CD4-positive, alpha-beta T cell treated with Interleukin-4 for 4 hours (primary cell): Measurements from ENCODE around the gene CDH13.

Source experiments
- DNase-seq: peaks from one replicate; pipeline ENCODE4 v3.0.0-alpha.2; 2020

Gene CDH13

GRCh38 chr16:82629441-82630027, 2.8 kb downstream of the CDH13 start:
- DNase-seq, result no peak

DNA sequence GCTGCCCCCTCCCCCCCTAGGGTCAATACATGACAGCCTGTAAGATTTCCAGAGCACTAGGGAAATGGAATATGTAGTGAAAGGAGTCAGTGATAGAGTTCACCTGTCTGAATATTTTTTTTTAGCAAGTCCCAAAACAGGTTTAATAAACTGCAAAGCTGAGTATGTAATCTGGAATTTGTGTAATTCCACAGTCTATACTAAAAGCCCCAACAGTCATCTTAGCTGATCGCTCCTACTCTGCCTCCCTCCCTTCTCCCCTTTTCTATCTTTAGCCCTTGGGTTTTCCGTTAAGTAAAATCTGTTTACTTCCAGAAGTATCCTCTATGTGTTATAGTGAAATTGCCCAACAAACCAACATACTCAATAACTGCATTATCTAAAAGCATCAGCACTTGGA, 3.5 kb downstream of the CDH13 start:
- DNase-seq, result no peak

DNA sequence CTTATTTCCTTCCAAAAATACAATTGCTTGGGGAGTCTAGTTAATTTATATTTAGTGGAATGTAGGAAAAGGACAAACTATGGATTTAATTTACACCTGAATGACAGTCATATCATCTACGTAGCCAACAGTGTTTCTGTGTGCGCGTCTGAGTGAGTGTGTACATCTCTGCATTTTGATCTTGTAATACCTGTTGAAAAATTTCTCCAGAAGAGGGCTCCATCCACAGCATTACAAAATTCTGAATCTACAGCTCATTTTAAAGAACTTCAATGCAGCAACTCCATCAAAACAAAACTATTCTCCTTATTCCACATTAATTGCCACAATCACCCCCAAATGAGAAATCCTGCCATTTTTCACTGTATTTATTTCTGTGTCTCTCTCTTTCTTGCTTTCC, 3.9 kb downstream of the CDH13 start:
- no peak for DNase-seq

- no peak for DNase-seq
Measured at GRCh38 chr16:82631701-82632685, 5.2 kb downstream of the CDH13 start.

DNA sequence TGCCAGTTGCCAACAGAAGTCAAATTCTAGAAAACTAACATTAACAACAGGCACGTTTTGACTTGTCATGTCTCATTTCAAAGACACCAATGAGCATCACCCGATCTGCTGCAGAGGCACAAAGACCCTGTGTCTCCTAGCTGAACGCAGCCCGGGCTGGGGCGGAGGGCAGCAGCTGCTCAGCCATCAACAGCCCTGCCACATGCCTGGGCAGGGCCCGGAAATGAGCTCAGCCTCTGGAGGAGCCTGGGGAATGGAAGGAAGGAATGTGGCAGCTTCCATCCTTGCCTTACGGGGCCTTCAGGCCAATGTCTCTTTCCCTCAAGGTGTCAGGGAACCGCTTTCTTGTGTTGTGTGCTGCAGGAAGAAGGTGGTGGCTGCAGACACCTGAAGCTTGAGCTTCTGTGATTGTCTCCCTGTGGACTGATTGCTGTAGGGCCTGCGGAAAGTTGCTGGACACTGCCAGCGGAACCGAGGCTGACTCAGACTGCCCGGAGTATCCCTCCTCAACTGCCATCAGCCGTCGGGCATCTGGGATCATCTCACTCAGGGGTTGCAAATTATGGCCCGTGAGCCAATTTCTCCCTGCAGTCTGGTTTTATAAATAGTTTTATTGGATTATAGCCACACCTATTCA, 7.3 kb downstream of the CDH13 start:
- no peak for DNase-seq

DNA sequence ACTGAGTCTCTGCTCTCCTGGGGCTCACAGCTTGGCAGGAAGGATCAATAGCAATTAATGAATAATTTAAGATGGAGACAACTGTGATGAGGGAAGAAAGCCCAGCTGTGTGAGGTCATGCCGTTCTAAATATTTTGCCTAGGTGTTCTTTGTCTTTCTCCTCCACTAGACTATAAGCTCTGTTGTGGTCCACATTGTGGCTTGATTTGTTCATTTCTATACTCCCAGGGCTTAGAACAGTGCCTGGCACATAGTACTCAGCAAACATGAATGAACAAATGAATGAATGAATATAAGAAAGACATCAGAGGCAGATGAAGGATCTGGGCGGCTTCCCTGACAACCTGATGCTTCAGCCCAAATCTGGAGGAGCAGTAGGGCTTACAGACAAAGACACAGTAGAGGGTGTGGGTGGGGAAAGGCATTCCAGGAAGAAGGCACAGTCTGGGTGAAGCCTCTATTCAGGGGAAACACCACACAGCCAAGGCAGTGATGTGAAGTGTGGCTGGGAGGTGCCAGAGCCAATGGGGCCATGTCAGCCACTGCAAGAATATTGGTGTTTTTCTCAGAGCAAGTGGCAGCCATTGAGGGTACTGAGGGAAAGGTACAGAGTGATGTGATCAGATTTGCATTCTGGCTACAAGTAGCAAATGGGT, 8.3 kb downstream of the CDH13 start:
- no peak for DNase-seq

- DNase-seq, result no peak
Measured at GRCh38 chr16:82636485-82636884, 9.7 kb downstream of the CDH13 start.

DNA sequence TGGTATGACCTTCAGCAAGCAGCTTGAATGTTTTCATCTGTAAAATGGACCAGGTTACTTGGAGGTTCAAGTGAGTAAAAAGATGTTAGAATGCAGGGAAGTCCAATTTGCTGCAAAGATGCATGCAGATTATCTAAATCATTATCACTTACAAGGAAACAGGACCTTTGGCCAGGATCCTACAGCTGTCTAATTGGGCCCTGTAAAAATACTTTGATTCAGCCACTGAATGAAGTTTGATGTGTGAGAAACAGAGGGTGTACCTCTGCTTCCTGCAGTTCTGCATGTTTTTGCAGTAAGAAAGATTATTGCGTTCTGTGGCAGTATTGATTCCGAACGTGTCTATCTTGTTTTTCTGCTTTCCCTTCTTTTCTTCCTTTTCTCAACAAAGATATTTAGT, 10.2 kb downstream of the CDH13 start:
- no peak for DNase-seq

DNA sequence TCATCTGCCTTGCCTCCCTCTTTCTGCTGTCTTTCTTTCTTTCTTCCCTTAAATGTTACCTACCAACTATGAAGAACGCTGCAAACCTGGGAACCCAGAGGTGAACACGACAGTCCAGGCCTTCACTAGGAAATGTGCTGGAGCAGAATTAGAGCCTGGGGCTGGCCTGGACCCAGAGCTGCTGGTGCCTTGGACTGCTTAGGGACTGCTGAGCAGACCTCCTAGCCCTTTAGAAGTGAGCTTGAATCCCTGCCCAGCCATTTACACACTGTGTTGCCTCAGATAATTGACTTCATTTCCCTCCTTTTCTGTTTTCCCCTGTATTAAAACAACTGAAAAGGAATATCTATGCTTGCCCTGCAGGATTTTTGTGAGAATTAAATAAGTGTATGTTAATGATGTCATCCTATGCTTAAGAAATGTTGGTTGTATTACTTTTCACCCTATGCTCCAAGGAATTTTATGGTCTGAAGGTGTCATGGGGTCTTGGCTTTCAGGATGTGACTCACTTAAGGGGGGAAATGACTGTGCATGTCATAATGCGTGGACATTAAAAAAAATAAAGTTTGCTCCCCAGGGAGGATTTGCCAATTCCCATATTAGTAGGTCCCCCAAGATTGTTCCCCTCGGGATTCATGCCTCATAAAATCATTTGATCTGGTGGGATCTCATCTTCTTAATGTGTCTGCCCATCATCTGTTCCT, 11.5 kb downstream of the CDH13 start:
- no peak for DNase-seq

DNA sequence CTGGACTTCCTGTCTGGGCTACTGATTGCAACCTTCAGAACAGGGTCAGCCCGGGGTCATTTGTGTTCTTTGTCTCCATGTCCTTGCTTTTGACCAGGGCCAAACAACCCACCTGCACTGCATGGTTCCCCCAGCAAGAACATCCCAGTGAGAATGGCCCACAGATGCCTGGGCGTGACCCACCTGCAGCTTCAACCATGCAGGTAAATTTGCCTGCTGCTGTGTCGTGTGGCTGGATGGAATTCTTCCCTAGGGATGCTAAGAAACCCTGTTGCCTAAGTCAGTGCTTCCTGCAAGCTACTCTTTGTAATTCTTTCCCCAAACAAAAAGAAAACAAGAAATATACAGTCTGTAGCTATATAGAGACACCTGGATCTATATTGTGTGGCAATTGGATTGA, 12.5 kb downstream of the CDH13 start:
- no peak for DNase-seq

- DNase-seq, result peak; percentile 49
Measured at GRCh38 chr16:82639666-82640336, 13.0 kb downstream of the CDH13 start.

- DNase-seq, result peak; percentile 55
Measured at GRCh38 chr16:82641336-82641984, 14.7 kb downstream of the CDH13 start.

GRCh38 chr16:82643136-82643535, 16.4 kb downstream of the CDH13 start:
- DNase-seq, result no peak

GRCh38 chr16:82643936-82644630, 17.3 kb downstream of the CDH13 start:
- no peak for DNase-seq

DNA sequence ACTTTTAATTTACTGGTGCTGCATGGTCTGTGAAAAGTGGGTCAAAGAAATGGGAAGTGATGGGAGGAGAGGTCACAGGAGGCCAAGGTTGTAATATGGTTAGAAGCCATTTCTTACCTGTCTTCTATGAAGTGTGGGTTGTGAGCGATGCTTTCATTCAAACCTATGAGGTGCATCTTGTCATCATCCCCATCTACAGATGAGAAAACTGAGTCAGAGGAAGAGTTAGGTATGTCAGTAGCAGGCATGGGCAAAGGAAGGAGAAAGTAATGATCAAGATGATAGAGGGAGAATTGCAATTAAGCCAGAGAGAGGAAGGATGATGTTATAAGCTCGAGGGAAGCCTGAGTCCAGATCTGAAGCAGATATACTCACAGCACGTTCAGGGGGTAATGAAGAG, 19.7 kb downstream of the CDH13 start:
- DNase-seq, result no peak

DNA sequence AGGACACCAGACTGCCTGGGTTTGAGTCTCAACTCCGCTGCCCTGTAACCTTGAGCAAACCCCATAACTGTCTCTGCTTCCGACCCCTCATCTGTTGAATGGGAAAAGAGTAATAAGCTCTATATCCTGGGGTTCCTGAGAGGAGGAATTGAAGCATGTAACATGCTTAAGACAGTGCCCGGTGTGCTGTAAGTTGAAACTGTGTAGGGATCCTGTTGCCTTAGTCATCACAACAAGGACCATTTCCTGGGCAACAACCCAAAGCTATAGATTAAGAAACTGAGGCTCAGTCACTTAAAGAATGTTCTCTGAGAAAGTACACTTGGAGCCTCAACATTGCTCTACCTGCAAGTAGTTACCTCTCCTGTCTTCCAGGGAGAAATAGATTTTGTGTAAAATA, 23.0 kb downstream of the CDH13 start:
- DNase-seq, result no peak

DNA sequence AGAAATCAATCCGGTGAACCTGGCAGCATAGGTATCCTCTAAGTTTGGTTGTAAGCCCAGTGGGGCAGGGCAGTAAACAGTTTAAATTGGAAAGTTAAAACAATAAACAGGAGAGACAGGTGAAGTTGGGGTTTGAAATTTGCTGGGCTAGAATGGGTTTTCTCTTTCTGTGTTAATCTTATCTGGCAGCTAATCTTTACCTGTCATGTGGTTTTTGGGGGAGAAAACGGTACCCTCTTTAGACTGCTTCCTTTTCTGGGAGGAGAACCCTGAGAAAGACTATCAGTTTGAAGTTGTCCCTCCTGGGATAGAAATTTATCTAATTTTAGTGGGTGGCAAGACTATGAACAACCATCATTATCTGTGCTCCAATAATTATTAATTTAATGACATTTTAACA, 24.0 kb downstream of the CDH13 start:
- peak; percentile 39 for DNase-seq

DNA sequence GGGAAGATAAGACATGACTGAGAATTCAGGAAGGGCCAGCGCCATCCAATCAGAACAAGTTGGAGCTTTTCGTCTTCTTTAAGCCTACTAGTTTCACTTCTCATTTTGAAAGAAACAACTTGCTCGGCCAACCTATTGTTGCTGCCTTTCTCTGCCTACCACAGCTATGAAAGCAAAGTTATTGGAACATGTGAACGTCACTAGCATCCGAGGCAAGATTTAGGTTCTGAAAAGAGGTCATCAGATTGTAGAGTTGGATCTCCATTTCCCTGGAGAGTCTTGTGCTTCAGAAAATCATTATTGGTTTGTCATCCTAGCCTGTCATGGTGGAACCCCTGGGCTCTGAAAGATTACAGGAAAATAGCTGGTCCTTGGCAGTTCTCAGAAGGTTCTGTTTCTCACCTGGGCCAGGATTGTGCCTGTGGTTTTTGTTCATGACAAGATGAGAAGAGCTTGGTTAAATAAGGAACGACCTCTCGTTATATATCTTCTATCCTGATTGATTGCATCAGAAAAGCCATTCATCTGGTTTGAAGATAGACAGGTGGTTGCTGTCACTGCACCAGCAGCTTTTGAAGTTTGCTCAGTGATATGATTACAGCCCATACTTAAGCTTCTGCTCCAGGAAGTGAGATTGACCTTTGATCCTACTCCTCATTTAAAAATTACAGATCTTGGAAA, 25.3 kb downstream of the CDH13 start:
- peak; percentile 11 for DNase-seq

GRCh38 chr16:82652826-82653225, 26.1 kb downstream of the CDH13 start:
- DNase-seq, result no peak
